Measurements from ENCODE around the gene CRISP3. TPM values are rescaled to one million over a fixed set of nuclear protein-coding genes. Genes with fewer than 3 reads are reported as not detected.

The CRISP3 gene, protein sequence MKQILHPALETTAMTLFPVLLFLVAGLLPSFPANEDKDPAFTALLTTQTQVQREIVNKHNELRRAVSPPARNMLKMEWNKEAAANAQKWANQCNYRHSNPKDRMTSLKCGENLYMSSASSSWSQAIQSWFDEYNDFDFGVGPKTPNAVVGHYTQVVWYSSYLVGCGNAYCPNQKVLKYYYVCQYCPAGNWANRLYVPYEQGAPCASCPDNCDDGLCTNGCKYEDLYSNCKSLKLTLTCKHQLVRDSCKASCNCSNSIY
- total RNA-seq (2022; extraction: Qiagen RNA extraction) = not detected in 5 replicates

DNA sequence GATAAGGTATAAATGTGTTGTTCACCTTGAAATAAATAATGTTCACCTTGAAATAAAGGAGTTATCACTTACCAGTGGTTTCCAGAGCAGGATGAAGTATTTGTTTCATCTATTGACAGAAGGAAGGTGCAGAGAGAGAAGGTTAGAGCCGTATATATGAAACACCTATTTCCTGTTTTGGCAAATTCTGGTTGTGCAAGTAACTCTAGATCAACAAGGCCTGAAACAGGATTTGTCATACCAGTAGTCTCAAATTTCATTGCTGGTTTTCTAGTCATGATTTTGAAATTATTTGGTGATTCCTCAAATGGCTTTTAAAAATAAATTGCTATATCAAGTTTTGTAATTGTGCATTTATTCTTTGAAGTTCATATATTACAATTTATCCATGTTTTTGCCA lies at the start of gene CRISP3:
Gene CRISP3, minus strand, starts transcription at position 130 of the 400 bp plus-strand sequence. Its CDS starts 21 bp downstream, at position 109.

DNA sequence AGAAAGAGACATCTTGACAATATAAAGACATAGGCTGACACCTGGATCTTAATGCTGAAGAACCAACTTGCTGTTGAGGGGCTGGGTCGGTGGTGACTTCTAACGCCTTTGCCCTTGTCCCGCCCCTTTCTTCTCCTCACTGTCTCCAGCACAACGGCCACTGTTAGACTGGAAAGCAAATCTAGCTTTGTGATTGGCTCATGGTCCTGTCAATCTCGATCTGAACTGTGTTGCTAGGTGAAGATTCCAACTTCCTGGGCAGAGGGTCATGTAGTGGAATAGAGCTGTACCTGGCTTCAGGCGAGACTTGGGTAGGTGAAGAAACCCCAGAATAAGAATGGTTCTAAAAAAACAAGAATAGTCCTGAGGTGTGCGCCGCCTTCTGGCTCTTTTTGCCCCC lies 43.0 kb upstream of the CRISP3 start, which contains the start of gene PGK2:
Gene PGK2, minus strand, starts transcription at position 110 of the 400 bp plus-strand sequence. Its CDS starts 98 bp downstream, at position 12.

DNA sequence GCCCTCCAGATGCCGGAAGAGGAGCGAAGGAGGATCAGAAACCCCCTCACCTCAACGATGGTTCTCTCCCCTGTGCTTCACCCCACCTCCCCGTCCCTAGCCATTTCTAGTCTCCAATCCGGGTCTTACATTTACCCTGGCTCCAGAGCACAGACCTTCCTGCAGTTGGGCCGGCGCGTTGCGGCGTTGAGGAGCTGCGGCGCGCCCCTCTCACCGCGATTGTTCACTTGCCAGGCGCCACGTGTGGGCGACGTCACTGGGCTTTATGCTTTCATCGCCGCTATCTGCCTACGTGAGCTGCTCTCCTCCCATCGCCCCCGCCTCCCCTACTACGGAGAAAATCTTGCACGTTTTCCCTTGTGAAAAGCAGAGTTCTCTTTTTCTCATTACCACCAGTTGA lies 30.8 kb downstream of the CRISP3 start, which contains the start of gene CRISP2:
Gene CRISP2, minus strand, starts transcription at position 198 of the 400 bp plus-strand sequence. CDS start 4,347 bp downstream, outside the sequence.

Other genes with a start within 250 kb of the CRISP3 start
- not detected in 5 replicates for gene GLYATL3, start 244.5 kb downstream of the CRISP3 start, total RNA-seq (2022; extraction: Qiagen RNA extraction)
- gene C6orf141, start 193.7 kb downstream of the CRISP3 start, total RNA-seq (2022; extraction: Qiagen RNA extraction) = 7.0 to 8.7 TPM (median 8.7 TPM) in 5 replicates
- gene RHAG, start 107.5 kb downstream of the CRISP3 start, total RNA-seq (2022; extraction: Qiagen RNA extraction) = 0.05 to 0.06 TPM in 2 of 5 replicates, not detected in the others
- not detected in 5 replicates for gene CRISP2, start 30.8 kb downstream of the CRISP3 start, total RNA-seq (2022; extraction: Qiagen RNA extraction)
- gene PGK2, start 42.9 kb upstream of the CRISP3 start, total RNA-seq (2022; extraction: Qiagen RNA extraction) = not detected in 5 replicates
- not detected in 5 replicates for gene CRISP1, start 122.1 kb upstream of the CRISP3 start, total RNA-seq (2022; extraction: Qiagen RNA extraction)
- gene DEFB114, start 219.8 kb upstream of the CRISP3 start, total RNA-seq (2022; extraction: Qiagen RNA extraction) = not detected in 5 replicates
- gene DEFB113, start 225.2 kb upstream of the CRISP3 start, total RNA-seq (2022; extraction: Qiagen RNA extraction) = not detected in 5 replicates

All from A549 treated with AZD2906 at 1 μM for 4 hours (cell line).